RWPE2 (cell line): ENCODE data around the gene HSP90AB1.

Experiments
- ATAC-seq: fragments of 200-7000 bp; cut with Tn5 transposase; 3 replicates; pipeline ENCODE4 v1.9.1; 2021; ENCODE audit warnings: low read depth
- DNase-seq: peaks from one replicate; pipeline ENCODE4 v3.0.0-alpha.2; 2020; ENCODE audit warnings: low spot score
- H3K27ac ChIP-seq: fragments of 450-650 bp; 2 replicates; pipeline ENCODE4 v1.5.1; 2017; ENCODE audit warnings: mild to moderate bottlenecking; ENCODE audit not compliant: poor library complexity, severe bottlenecking
- H3K27me3 ChIP-seq: fragments of 250-450 bp; sonication (Bioruptor Pico); 2 replicates; pipeline ENCODE4 v1.5.1; 2021; ENCODE audit warnings: mild to moderate bottlenecking, moderate library complexity; ENCODE audit not compliant: insufficient read depth, poor library complexity, severe bottlenecking
- H3K36me3 ChIP-seq: fragments of 250-450 bp; sonication (Bioruptor Pico); 2 replicates; pipeline ENCODE4 v1.5.1; 2020; ENCODE audit warnings: low read depth, mild to moderate bottlenecking, moderate library complexity
- H3K4me1 ChIP-seq: fragments of 250-450 bp; sonication (Bioruptor Pico); 2 replicates; pipeline ENCODE4 v1.5.1; 2021; ENCODE audit warnings: mild to moderate bottlenecking, moderate library complexity; ENCODE audit not compliant: insufficient read depth, poor library complexity, severe bottlenecking
- H3K4me3 ChIP-seq: fragments of 250-450 bp; sonication (Bioruptor Pico); 2 replicates; pipeline ENCODE4 v1.5.1; 2021; ENCODE audit warnings: mild to moderate bottlenecking, moderate library complexity; ENCODE audit not compliant: severe bottlenecking
- H3K9me3 ChIP-seq: fragments of 250-450 bp; sonication (Bioruptor Pico); 2 replicates; pipeline ENCODE4 v1.5.1; 2021; ENCODE audit warnings: mild to moderate bottlenecking, moderate library complexity; ENCODE audit not compliant: severe bottlenecking
- CTCF ChIP-seq: fragments of 450-650 bp; IDR thresholded peaks from one replicate; pipeline ENCODE4 v1.5.1; 2017; ENCODE audit warnings: mild to moderate bottlenecking, moderate library complexity; ENCODE audit not compliant: poor library complexity, severe bottlenecking

HSP90AB1 gene

GRCh38 chr6:44285552-44286284 is 38.8 kb downstream of the HSP90AB1 start:
- Histone ChIP-seq H3K27me3 (peaks cover 7% of the 10 kb centered on the region), H3K9me3 (no peaks in the 10 kb centered on the region), H3K4me3 (no peak overlapping the region), H3K27ac (no peak overlapping the region), H3K4me1 (no peaks in the 10 kb centered on the region), H3K36me3 (no peaks in the 10 kb centered on the region)
- TF ChIP-seq CTCF: no peak
- no peak for DNase-seq
- ATAC-seq: 0 out of 3 replicates have a peak, but pooled peaks have one; percentile 55

- no peak for DNase-seq
These were observed 39.3 kb downstream of the HSP90AB1 start for GRCh38 chr6:44286285-44286565.

GRCh38 chr6:44286747-44287146 is 39.8 kb downstream of the HSP90AB1 start:
- peaks cover 7% of the 10 kb centered on the region for H3K27me3 ChIP-seq
- no peak overlapping the region for H3K27ac ChIP-seq
- no peak for TF ChIP-seq CTCF
- no peaks in the 10 kb centered on the region for H3K9me3 ChIP-seq
- DNase-seq (no peak), ATAC-seq (no peak)
- no peaks in the 10 kb centered on the region for H3K4me1 ChIP-seq
- H3K4me3 ChIP-seq: no peak overlapping the region
- H3K36me3 ChIP-seq: no peaks in the 10 kb centered on the region

More at GRCh38 chr6:44286285-44286565, 39.3 kb downstream of the HSP90AB1 start:
- Histone ChIP-seq H3K9me3 (no peaks in the 10 kb centered on the region), H3K27ac (no peak overlapping the region), H3K4me3 (no peak overlapping the region), H3K27me3 (peaks cover 7% of the 10 kb centered on the region), H3K36me3 (no peaks in the 10 kb centered on the region), H3K4me1 (no peaks in the 10 kb centered on the region)
- ATAC-seq: no peak
- no peak for TF ChIP-seq CTCF

GRCh38 chr6:44289726-44290260 is 42.9 kb downstream of the HSP90AB1 start:
- Histone ChIP-seq H3K4me1 (no peaks in the 10 kb centered on the region), H3K27me3 (peaks cover 7% of the 10 kb centered on the region), H3K4me3 (no peak overlapping the region), H3K36me3 (no peaks in the 10 kb centered on the region), H3K9me3 (no peaks in the 10 kb centered on the region), H3K27ac (no peak overlapping the region)
- DNase-seq (no peak), ATAC-seq (no peak)
- TF ChIP-seq CTCF: no peak

GRCh38 chr6:44291841-44292240 is 44.9 kb downstream of the HSP90AB1 start:
- Histone ChIP-seq H3K27me3 (peaks cover 11% of the 10 kb centered on the region), H3K4me3 (no peak overlapping the region), H3K36me3 (no peaks in the 10 kb centered on the region), H3K4me1 (no peaks in the 10 kb centered on the region), H3K9me3 (no peaks in the 10 kb centered on the region), H3K27ac (no peak overlapping the region)
- ATAC-seq (0 out of 3 replicates have a peak, but pooled peaks have one; percentile 15), DNase-seq (no peak)
- no peak for TF ChIP-seq CTCF
